Heart right ventricle (tissue), 16 donors: Measurements from ENCODE around the gene DENND2A. TPM values are rescaled to one million over a fixed set of nuclear protein-coding genes. Genes with fewer than 3 reads are reported as not detected.

Experiments used
- ATAC-seq, 8 donors: fragments of 200-7000 bp; cut with Tn5 transposase; one replicate each; pipeline ENCODE4 v1.9.1; 2020; ENCODE audit warnings: mild to moderate bottlenecking in 8 of 8, moderate library complexity in 8 of 8, moderate number of reproducible peaks in 1 of 8
- DNase-seq, 2 donors: peaks; one replicate each; pipeline ENCODE4 v3.0.0-alpha.2; 2020
- H3K27ac ChIP-seq, 10 donors: fragments of 200-600 bp; sonication (generic) in 2 of 10; one replicate each; pipeline versions ENCODE4 v1.5.0 to v1.8.0; 2020 to 2022; ENCODE audit warnings: mild to moderate bottlenecking in 3 of 10
- H3K27me3 ChIP-seq, 7 donors: fragments of 200-600 bp; one replicate each; pipeline ENCODE4 v1.8.0; 2021 to 2022; ENCODE audit warnings: mild to moderate bottlenecking in 2 of 7
- H3K36me3 ChIP-seq, 9 donors: fragments of 200-600 bp; sonication (generic) in 1 of 9; one replicate each; pipeline versions ENCODE4 v1.5.0 to v1.8.0; 2020 to 2022; ENCODE audit warnings: mild to moderate bottlenecking in 2 of 9
- H3K4me1 ChIP-seq, 9 donors: fragments of 200-600 bp; sonication (generic) in 1 of 9; one replicate each; pipeline versions ENCODE4 v1.5.0 to v1.8.0; 2020 to 2022; ENCODE audit warnings: mild to moderate bottlenecking in 4 of 9
- H3K4me3 ChIP-seq, 10 donors: fragments of 200-600 bp; sonication (generic) in 2 of 10; one replicate each; pipeline versions ENCODE4 v1.5.0 to v1.8.0; 2020 to 2022; ENCODE audit warnings: mild to moderate bottlenecking in 7 of 10, moderate library complexity in 2 of 10
- H3K9me3 ChIP-seq, 11 donors: fragments of 200-600 bp in 10 of 11; sonication (generic) in 2 of 11; one replicate each; pipeline versions ENCODE4 v1.5.0 to v1.8.0; 2013 to 2022; ENCODE audit warnings: mild to moderate bottlenecking in 2 of 11, control low read depth in 1 of 11, moderate library complexity in 1 of 11
- WGBS, 2 donors: extraction: QIAGEN DNeasy Blood & Tissue Kit; methylation state at CpG; one replicate each; pipeline ENCODE4 v1.1.7; 2013; ENCODE audit warnings: inconsistent platforms in 1 of 2; 5-methylcytosine and 5-hydroxymethylcytosine counted together
- intact Hi-C, 10 donors: fragments of 100-400 bp; cut with DNase I; formaldehyde crosslinking; loops; one replicate each; pipeline versions ENCODE4 v1.11.1 to v1.14.2; 2022
- polyA plus RNA-seq, 2 donors: library from polyadenylated mRNA; stranded (reverse); fragments of 200-250 nt; gene quantifications; one replicate each; pipeline ENCODE4 v1.2.3, GENCODE V29; 2013
- total RNA-seq, 10 donors: library from RNA; stranded (reverse); fragmentation: NEBNext Ultra II Directional in 3 of 10; extraction: Animal tissue kit (Norgen Biotek cat#: 25700) in 3 of 10; gene quantifications; one replicate each; pipeline versions ENCODE4 v1.2.1 to v1.2.4, GENCODE V29; 2021 to 2023
- TF ChIP-seq, protein P1 (sequence below), 9 donors: fragments of 200-600 bp; sonication (generic) in 2 of 9; IDR thresholded peaks; one replicate each; pipeline versions ENCODE4 v1.5.0 to v1.8.0; 2021 to 2022; ENCODE audit warnings: antibody characterized with exemption in 9 of 9, mild to moderate bottlenecking in 5 of 9, moderate library complexity in 1 of 9
- donor health status: Arrhythmogenic right ventricular cardiomyopathy.
- donor health status: ischemic (EF 13 %, LVEDD 7.1; RV severe dilation, severe dysfunction).
- donor health status: healthy with polysubstance abuse.
- donor health status: DM: no; HTN: yes; CAD: no.
- donor health status: DM: no; HTN: no; CAD: no.
- donor health status: ischemic (EF 25% LVEDD 6.9; RV normal size, moderate dysfunction).
- donor health status: ischemic (EF 25% LVEDD 5.7; RV mildly dilated, moderate dysfunction).
- donor health status: healthy.
- donor health status: DM: yes; HTN: yes; CAD: no.
- donor health status: Ischemic cardiomyopathy.
- donor health status: ischemic (EF 35%, LVEDD 5.7; RV mildly dilated, moderate dysfunction).
- donor health status: nonischemic (EF 11% LVEDD 7.7; RV severe dilation, severe dysfunction).
- donor health status: DM: yes; HTN: yes; CAD: no.
- donor health status: PGD.
- donor health status: ischemic (EF 29% LVEDD 5.4; RV normal size, mild dysfunction).
- donor health status: nonischemic (EF 23%, LVEDD 6.1; RV moderate dilation, normal function).

Gene DENND2A
- total and polyA plus RNA-seq, 12 donors: 3.8 to 16.9 (median 9.8) TPM

DNA sequence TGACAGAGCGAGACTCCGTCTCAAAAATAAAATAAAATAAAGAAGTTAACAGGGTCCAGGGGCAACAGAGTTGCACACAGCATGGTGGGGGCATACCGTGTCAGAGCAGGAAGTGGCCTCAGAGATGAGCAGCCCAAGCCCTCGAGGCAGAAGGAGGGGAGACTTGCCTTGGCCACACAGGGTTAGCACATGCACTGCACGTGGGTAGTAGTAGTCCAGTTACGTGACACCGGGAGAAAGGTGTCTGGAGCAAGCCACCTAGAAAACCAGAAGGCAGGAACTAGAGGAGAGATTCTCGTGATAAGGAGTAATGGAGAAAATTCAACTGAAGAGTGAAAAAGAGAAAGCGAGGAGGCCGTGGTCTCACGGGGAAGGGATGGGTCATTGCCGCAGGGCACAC is 9.8 kb upstream of the DENND2A start:
- H3K27me3 ChIP-seq: no peaks in the 10 kb centered on the region
- ATAC-seq (no peak), DNase-seq (no peak)
- no peaks in the 10 kb centered on the region for H3K36me3 ChIP-seq
- no peaks in the 10 kb centered on the region for H3K9me3 ChIP-seq
- TF ChIP-seq, protein P1, sequence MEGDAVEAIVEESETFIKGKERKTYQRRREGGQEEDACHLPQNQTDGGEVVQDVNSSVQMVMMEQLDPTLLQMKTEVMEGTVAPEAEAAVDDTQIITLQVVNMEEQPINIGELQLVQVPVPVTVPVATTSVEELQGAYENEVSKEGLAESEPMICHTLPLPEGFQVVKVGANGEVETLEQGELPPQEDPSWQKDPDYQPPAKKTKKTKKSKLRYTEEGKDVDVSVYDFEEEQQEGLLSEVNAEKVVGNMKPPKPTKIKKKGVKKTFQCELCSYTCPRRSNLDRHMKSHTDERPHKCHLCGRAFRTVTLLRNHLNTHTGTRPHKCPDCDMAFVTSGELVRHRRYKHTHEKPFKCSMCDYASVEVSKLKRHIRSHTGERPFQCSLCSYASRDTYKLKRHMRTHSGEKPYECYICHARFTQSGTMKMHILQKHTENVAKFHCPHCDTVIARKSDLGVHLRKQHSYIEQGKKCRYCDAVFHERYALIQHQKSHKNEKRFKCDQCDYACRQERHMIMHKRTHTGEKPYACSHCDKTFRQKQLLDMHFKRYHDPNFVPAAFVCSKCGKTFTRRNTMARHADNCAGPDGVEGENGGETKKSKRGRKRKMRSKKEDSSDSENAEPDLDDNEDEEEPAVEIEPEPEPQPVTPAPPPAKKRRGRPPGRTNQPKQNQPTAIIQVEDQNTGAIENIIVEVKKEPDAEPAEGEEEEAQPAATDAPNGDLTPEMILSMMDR (IDR thresholded peaks at IDR 0.05): no peak
- 88 to 90% methylated on average over 12 of the region's 12 CpGs for WGBS, 2 donors
- peak overlapping the region in 1 of 10 donors; percentile 36 for H3K27ac ChIP-seq
- no peak overlapping the region for H3K4me3 ChIP-seq
- intact Hi-C loops: loop anchor here in 7 of 10 donors (5.0 kb wide), 1 partner anchor 173 kb away; the partner anchor contains the start of gene MKRN1 (in 7 of the 7)
- peaks cover 0 to 27% (median 11%) of the 10 kb centered on the region in 9 donors for H3K4me1 ChIP-seq

DNA sequence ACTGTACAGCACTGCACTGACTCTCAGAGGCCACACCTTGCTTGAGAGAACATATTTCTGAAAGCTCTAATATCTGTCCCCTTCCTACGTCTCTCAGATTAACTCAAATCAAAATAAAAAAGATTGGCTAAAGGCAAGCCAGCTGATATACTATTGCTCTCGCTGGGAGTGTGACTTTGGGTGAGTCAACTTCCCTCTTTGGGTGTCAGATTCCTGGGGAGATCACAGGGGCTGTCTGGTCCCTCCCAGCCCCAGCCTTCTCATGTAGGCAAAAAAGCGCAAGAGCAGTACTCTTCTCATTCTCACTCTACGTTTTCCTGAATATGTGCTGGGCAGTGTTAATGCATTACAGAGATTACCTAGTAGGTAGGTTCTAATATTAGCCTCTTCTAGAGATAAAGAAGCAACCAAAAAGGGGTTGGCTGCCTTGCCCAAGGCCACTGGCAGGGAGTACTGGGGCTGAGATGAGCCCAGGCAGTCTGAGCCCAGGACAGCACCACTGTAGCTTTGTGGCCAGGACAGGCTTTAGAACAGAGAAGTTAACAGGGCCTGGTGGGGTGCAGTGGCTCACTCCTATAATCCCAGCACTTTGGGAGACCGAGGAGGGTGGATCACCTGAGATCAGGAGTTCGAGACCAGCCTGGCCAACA is 9.1 kb upstream of the DENND2A start:
- DNase-seq: no peak
- Histone ChIP-seq H3K27ac (peak overlapping the region in 3 of 10 donors; percentile 12 to 36 (median 35)), H3K4me3 (no peak overlapping the region), H3K9me3 (no peaks in the 10 kb centered on the region), H3K4me1 (peaks cover 0 to 27% (median 11%) of the 10 kb centered on the region in 9 donors), H3K27me3 (no peaks in the 10 kb centered on the region), H3K36me3 (no peaks in the 10 kb centered on the region)
- 72% methylated on average over 6 of the region's 6 CpGs for WGBS, 2 donors
- intact Hi-C loops: loop anchor here in 7 of 10 donors (5.0 to 10.0 kb wide), 2 partner anchors 55 to 172 kb away; partner anchors contain the start of gene MKRN1 (in 7 of the 7)
- TF ChIP-seq, protein P1 (IDR thresholded peaks at IDR 0.05): no peak
- ATAC-seq: peak in 2 of 8 donors; percentile 30 to 45

DNA sequence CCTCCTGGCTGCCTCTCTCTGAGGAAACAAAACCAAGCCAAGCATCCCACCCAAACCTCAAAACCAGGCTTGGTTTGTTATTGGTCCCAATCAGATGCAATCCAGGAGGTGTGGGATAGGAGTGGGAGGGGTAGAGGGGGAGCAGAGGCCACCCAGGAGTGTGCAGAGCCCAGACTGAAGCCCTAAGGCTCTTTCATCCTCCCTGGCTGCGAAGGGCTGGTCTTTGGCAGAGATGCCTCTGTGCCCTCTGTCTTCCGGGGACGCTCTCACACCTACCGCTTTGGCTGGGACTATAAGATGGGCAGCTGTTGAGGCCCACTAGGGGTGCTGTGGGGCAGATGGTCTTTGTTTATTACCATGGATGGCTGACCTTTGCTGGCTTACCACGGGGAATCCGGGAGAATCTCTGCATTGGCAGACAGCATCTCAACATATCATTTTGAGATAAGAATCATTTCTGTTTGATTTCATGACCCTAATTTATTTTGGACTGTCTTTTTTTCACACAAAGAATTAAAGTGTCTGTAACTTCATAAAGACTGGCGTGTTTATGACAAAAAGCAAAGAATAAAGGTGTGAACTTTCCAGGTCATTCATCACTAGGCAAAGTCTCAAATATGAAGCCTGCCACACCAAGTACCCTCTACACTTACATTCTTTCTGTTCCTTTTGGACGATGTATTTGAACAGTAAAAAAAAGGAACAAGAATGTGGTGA is 6.5 kb upstream of the DENND2A start:
- DNase-seq: peak in 1 of 2 donors; percentile 31

More for the DNA sequence above, 6.5 kb upstream of the DENND2A start:
- Histone ChIP-seq H3K27me3 (peaks cover 0 to 17% (median 0%) of the 10 kb centered on the region in 7 donors), H3K27ac (no peak overlapping the region), H3K36me3 (no peaks in the 10 kb centered on the region), H3K4me3 (no peak overlapping the region), H3K4me1 (peaks cover 0 to 17% (median 5%) of the 10 kb centered on the region in 9 donors), H3K9me3 (no peaks in the 10 kb centered on the region)
- peak in 7 of 8 donors; percentile 38 to 74 (median 63) for ATAC-seq
- 36 to 37% methylated on average over 8 of the region's 8 CpGs for WGBS, 2 donors
- TF ChIP-seq, protein P1 (IDR thresholded peaks at IDR 0.05): peak in 8 of 9 donors; percentile 30 to 60 (median 56)
- intact Hi-C loops: loop anchor here in 2 of 10 donors (10.0 kb wide), 1 partner anchor 52 kb away; no protein-coding TSS in a partner anchor
